Epithelial cell of esophagus (primary cell): ENCODE measurements around the gene OGFOD2.

Experiments used
- DNase-seq: peaks from one replicate; pipeline ENCODE4 v3.0.0; 2010; ENCODE audit warnings: low read depth
- H3K4me3 ChIP-seq: 2 replicates; pipeline ENCODE4 v1.5.1; 2011; ENCODE audit warnings: mild to moderate bottlenecking, low read length, control low read depth
- CTCF ChIP-seq: IDR thresholded peaks from 2 replicates; pipeline ENCODE4 v1.5.1; 2011; ENCODE audit warnings: low read depth, mild to moderate bottlenecking, low read length, control low read depth, inconsistent platforms; ENCODE audit not compliant: insufficient read depth; ENCODE audit errors: missing control alignments

OGFOD2 gene

GRCh38 chr12:122999196-122999946, 24.3 kb downstream of the OGFOD2 start:
- no peak overlapping the region for H3K4me3 ChIP-seq
- no peak for DNase-seq
- TF ChIP-seq CTCF = no peak

DNA sequence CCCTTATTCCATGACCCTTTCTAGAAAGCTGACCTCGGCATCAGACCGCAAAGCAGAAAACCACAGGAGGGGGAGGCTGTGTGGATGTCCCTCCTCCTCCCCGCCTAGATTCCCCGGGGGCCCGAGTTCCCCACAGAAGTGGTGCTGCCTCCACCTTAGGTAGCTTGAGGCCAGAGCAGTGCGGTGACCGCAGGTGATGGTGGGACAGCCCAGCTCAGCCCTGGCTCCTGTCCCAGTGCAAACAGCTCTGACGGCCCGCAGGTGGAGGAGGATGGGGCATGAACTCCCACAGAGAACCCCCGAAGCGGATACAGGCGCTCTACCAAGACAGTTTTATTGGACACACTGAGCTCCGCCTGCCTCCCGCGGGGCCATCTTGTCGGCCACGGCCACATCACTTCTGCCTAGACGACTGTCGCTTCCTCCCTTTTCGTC, 25.0 kb downstream of the OGFOD2 start:
- TF ChIP-seq CTCF = no peak
- DNase-seq = no peak
- H3K4me3 ChIP-seq = no peak overlapping the region

DNA sequence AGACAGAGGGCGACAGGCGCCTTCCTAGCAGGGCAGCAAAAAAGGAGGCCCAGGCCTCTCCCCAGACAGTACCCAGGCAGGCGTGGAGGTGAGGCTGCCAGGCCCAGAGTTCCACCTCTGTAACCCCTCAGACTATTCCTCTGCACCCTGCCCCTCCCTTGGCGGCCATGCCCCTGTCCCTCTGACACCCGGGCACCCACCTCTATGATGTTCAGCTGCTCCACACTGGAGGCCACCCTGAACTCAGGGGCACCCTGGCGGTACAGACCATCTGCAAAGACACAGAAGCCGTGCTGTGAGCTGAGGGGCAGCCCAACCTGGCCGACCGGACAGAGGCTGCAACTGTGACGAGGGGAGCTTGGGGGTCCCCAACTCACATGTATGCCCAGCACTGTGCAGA, 25.5 kb downstream of the OGFOD2 start:
- H3K4me3 ChIP-seq = no peak overlapping the region
- DNase-seq = no peak
- TF ChIP-seq CTCF = no peak

DNA sequence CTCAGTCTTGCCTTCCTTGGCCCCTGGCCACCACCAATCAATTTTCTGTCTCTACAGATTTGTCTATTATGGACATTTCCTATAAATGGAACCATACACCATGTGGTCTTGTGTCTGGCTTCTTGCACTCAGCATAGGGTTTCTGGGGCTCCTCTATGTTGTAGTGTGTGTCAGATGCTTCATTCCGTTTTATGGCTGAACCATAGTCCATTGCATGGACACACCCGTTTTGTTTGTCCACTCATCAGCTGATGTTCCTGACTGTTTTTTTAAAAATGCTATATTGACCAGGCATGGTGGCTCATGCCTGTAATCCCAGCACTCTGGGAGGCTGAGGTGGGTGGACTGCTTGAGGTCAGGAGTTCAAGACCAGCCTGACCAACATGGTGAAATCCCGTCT, 26.4 kb downstream of the OGFOD2 start:
- DNase-seq = no peak
- H3K4me3 ChIP-seq = no peak overlapping the region
- TF ChIP-seq CTCF = no peak

GRCh38 chr12:123003257-123003656, 28.2 kb downstream of the OGFOD2 start:
- TF ChIP-seq CTCF = no peak
- DNase-seq = no peak

GRCh38 chr12:123004287-123004686, 29.2 kb downstream of the OGFOD2 start:
- H3K4me3 ChIP-seq = no peak overlapping the region
- TF ChIP-seq CTCF = no peak
- DNase-seq = no peak

More at GRCh38 chr12:123003257-123003656, 28.2 kb downstream of the OGFOD2 start:
- no peak overlapping the region for H3K4me3 ChIP-seq

- H3K4me3 ChIP-seq = no peak overlapping the region
- no peak for TF ChIP-seq CTCF
- DNase-seq = no peak
Observed at GRCh38 chr12:123005081-123005626, 30.1 kb downstream of the OGFOD2 start.
